Mesothelial cell of epicardium (in vitro differentiated cells): ENCODE results near the gene MMP17. TPM values are rescaled to one million over a fixed set of nuclear protein-coding genes. Genes with fewer than 3 reads are reported as not detected.
A peak's percentile ranks its signal among the peaks of the same experiment; 100 is the strongest.

Experiments used
- DNase-seq, 2 experiments: peaks; one replicate each; pipeline ENCODE4 v3.0.0; 2021; ENCODE audit warnings: low spot score in 2 of 2; ENCODE audit not compliant: unreplicated experiment in 2 of 2
- H3K27ac Mint-ChIP-seq: 2 replicates; pipeline ENCODE4 v1.8.0; 2021; ENCODE audit warnings: mixed read lengths
- H3K27me3 Mint-ChIP-seq: 2 replicates; pipeline ENCODE4 v1.8.0; 2021; ENCODE audit warnings: low read depth, mixed read lengths
- H3K36me3 Mint-ChIP-seq: 2 replicates; pipeline ENCODE4 v1.8.0; 2021; ENCODE audit warnings: mixed read lengths
- H3K4me1 Mint-ChIP-seq: 2 replicates; pipeline ENCODE4 v1.8.0; 2021; ENCODE audit warnings: mixed read lengths
- H3K4me3 Mint-ChIP-seq: 2 replicates; pipeline ENCODE4 v1.8.0; 2021; ENCODE audit warnings: mild to moderate bottlenecking, moderate library complexity, mixed read lengths
- H3K9me3 Mint-ChIP-seq: 2 replicates; pipeline ENCODE4 v1.8.0; 2021; ENCODE audit warnings: mixed read lengths
- CTCF ChIP-seq: fragments of 200-600 bp; sonication (generic); IDR thresholded peaks from one replicate; pipeline ENCODE4 v1.5.0; 2021; ENCODE audit warnings: antibody characterized with exemption; ENCODE audit not compliant: unreplicated experiment
- total RNA-seq: library from RNA; stranded (reverse); gene quantifications from 3 replicates; pipeline ENCODE4 v1.2.1, GENCODE V29; 2021

The MMP17 gene
- 1.8 to 2.0 TPM (median 1.9 TPM) in 3 replicates for total RNA-seq

GRCh38 chr12:131827961-131828534, at the start of gene MMP17:
TSS of gene MMP17 (plus strand) at chr12:131828393. CDS start at chr12:131828495, 102 bp downstream.
- H3K4me3 Mint-ChIP-seq, result peak within 1 kb of the TSS; percentile 59
- H3K27me3 Mint-ChIP-seq, result peaks cover 65% of the 10 kb centered on the region
- H3K27ac Mint-ChIP-seq, result no peak within 1 kb of the TSS
- DNase-seq, result peak in 1 of 2 experiments; percentile 56
- no peaks in the 10 kb centered on the region for H3K9me3 Mint-ChIP-seq
- H3K36me3 Mint-ChIP-seq, result no peaks in the 10 kb centered on the region
- TF ChIP-seq CTCF, result no peak
- H3K4me1 Mint-ChIP-seq, result peaks cover 9% of the 10 kb centered on the region

- Mint-ChIP-seq H3K4me1 (peaks cover 6% of the 10 kb centered on the region), H3K27ac (no peak overlapping the region), H3K36me3 (peaks cover 26% of the 10 kb centered on the region), H3K4me3 (no peak overlapping the region), H3K9me3 (no peaks in the 10 kb centered on the region), H3K27me3 (no peaks in the 10 kb centered on the region)
- TF ChIP-seq CTCF, result no peak
- DNase-seq, result no peak
These were observed 49.2 kb upstream of the MMP17 start for GRCh38 chr12:131779027-131779426.

- no peak for TF ChIP-seq CTCF
- H3K27ac Mint-ChIP-seq, result no peak overlapping the region
- no peak overlapping the region for H3K4me3 Mint-ChIP-seq
These were observed 46.1 kb upstream of the MMP17 start for GRCh38 chr12:131782061-131782460.

GRCh38 chr12:131783915-131784541, 44.2 kb upstream of the MMP17 start:
- Mint-ChIP-seq H3K4me3 (no peak overlapping the region), H3K36me3 (peaks cover 25% of the 10 kb centered on the region), H3K9me3 (no peaks in the 10 kb centered on the region), H3K27me3 (no peaks in the 10 kb centered on the region), H3K27ac (peak overlapping the region; percentile 80), H3K4me1 (peaks cover 12% of the 10 kb centered on the region)
- DNase-seq, result no peak
- TF ChIP-seq CTCF, result no peak

More at GRCh38 chr12:131782061-131782460, 46.1 kb upstream of the MMP17 start:
- Mint-ChIP-seq H3K36me3 (peaks cover 29% of the 10 kb centered on the region), H3K4me1 (peaks cover 12% of the 10 kb centered on the region), H3K27me3 (no peaks in the 10 kb centered on the region), H3K9me3 (no peaks in the 10 kb centered on the region)
- no peak for DNase-seq

GRCh38 chr12:131784909-131785762, 43.1 kb upstream of the MMP17 start:
- peak overlapping the region; percentile 39 for H3K27ac Mint-ChIP-seq
- H3K9me3 Mint-ChIP-seq, result no peaks in the 10 kb centered on the region
- no peaks in the 10 kb centered on the region for H3K27me3 Mint-ChIP-seq
- peaks cover 12% of the 10 kb centered on the region for H3K4me1 Mint-ChIP-seq
- H3K36me3 Mint-ChIP-seq, result peaks cover 28% of the 10 kb centered on the region
- DNase-seq, result no peak
- no peak for TF ChIP-seq CTCF
- no peak overlapping the region for H3K4me3 Mint-ChIP-seq
